ENCODE measurements around the gene HGFAC.
A peak's percentile ranks its signal among the peaks of the same experiment; 100 is the strongest.
"Not testable (repeated sequence)": the region's sequence is repeated elsewhere in the genome, so short reads cannot be mapped to it uniquely, and the experiment has no call there.

Gene HGFAC

GRCh38 chr4:3450643-3451042 lies 8.9 kb downstream of the HGFAC start:
- H3K4me3 ChIP-seq (replicated peaks; ENCODE audit: low read depth, low read length) = no peak overlapping the region
- TF ChIP-seq CTCF (IDR thresholded peaks at IDR 0.05; ENCODE audit: low read depth, low read length, missing control alignments) = no peak
- DNase-seq (ENCODE audit: extremely low read depth, low read depth) = no peak

- no peak overlapping the region for H3K4me3 ChIP-seq (replicated peaks; ENCODE audit: low read depth, low read length)
- no peak for TF ChIP-seq CTCF (IDR thresholded peaks at IDR 0.05; ENCODE audit: low read depth, low read length, missing control alignments)
- peak; percentile 33 for DNase-seq (ENCODE audit: extremely low read depth, low read depth)
Measured at GRCh38 chr4:3451956-3452355, 10.2 kb downstream of the HGFAC start.

GRCh38 chr4:3452376-3452775 lies 10.6 kb downstream of the HGFAC start:
- no peak for DNase-seq (ENCODE audit: extremely low read depth, low read depth)
- TF ChIP-seq CTCF (IDR thresholded peaks at IDR 0.05; ENCODE audit: low read depth, low read length, missing control alignments) = peak; percentile 58

GRCh38 chr4:3455596-3455995 lies 13.8 kb downstream of the HGFAC start:
- DNase-seq (ENCODE audit: extremely low read depth, low read depth); H3K4me3 ChIP-seq (replicated peaks; ENCODE audit: low read depth, low read length): not testable (repeated sequence)

More at GRCh38 chr4:3452376-3452775, 10.6 kb downstream of the HGFAC start:
- no peak overlapping the region for H3K4me3 ChIP-seq (replicated peaks; ENCODE audit: low read depth, low read length)

GRCh38 chr4:3458371-3458770 lies 16.6 kb downstream of the HGFAC start:
- DNase-seq (ENCODE audit: extremely low read depth, low read depth) = no peak
- no peak for TF ChIP-seq CTCF (IDR thresholded peaks at IDR 0.05; ENCODE audit: low read depth, low read length, missing control alignments)
- no peak overlapping the region for H3K4me3 ChIP-seq (replicated peaks; ENCODE audit: low read depth, low read length)

- H3K4me3 ChIP-seq (replicated peaks; ENCODE audit: low read depth, low read length); DNase-seq (ENCODE audit: extremely low read depth, low read depth): not testable (repeated sequence)
Measured at GRCh38 chr4:3459156-3459555, 17.4 kb downstream of the HGFAC start.

- no peak for DNase-seq (ENCODE audit: extremely low read depth, low read depth)
- no peak for TF ChIP-seq CTCF (IDR thresholded peaks at IDR 0.05; ENCODE audit: low read depth, low read length, missing control alignments)
- no peak overlapping the region for H3K4me3 ChIP-seq (replicated peaks; ENCODE audit: low read depth, low read length)
Measured at GRCh38 chr4:3460926-3461325, 19.2 kb downstream of the HGFAC start.

- no peak for TF ChIP-seq CTCF (IDR thresholded peaks at IDR 0.05; ENCODE audit: low read depth, low read length, missing control alignments)
Measured at GRCh38 chr4:3461515-3462291, 19.9 kb downstream of the HGFAC start.

More at GRCh38 chr4:3461515-3462291, 19.9 kb downstream of the HGFAC start:
- no peak overlapping the region for H3K4me3 ChIP-seq (replicated peaks; ENCODE audit: low read depth, low read length)
- DNase-seq (ENCODE audit: extremely low read depth, low read depth) = no peak
